NCI-H2029 treated with DMSO at 0.1 percent for 48 hours (cell line): ENCODE measurements around the gene UBAC2.

Source experiments
- DNase-seq: peaks from one replicate; lab custom pipeline; 2025; lab: John Stamatoyannopoulos, UW

Gene UBAC2

GRCh38 chr13:99271249-99271648, 70.6 kb downstream of the UBAC2 start:
- DNase-seq = no peak

DNA sequence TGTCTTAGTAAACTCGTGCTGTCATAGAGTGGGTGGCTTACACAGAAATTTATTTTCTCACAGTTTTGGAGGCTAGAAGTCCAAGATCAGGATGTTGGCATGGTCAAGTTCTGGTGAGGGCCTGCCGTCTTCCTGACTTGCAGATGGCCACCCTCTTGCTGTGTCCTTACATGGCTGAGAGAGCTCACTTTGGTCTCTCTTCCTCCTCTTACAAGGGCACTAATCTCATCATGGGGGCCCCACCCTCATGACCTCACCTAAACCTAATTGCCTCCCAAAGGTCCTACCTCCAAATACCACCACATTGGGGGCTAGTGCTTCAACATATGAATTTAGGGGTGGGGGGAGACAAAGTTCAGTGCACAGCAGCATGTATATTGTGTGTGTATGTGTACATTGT, 71.8 kb downstream of the UBAC2 start:
- no peak for DNase-seq

DNA sequence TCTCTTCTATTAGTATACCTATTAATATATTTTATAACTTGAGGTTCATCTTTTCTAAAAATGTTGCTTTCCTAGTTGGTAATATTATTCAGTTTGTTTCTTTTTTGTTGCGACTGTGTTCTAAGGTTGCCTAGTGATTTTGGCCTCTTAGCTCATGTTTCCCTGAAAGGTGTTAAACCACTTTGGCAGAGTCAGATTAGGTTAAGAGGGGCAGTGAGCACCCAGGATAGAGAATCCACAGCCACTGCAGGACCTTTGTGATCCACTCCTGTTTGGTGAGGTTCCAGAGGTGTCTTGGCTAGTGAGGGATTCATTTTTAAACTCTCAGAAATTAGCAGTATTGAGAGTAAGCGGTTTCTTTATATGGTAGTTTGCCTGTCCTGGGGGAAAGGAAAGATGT, 72.5 kb downstream of the UBAC2 start:
- no peak for DNase-seq

- no peak for DNase-seq
Measured at GRCh38 chr13:99275093-99275469, 74.4 kb downstream of the UBAC2 start.

DNA sequence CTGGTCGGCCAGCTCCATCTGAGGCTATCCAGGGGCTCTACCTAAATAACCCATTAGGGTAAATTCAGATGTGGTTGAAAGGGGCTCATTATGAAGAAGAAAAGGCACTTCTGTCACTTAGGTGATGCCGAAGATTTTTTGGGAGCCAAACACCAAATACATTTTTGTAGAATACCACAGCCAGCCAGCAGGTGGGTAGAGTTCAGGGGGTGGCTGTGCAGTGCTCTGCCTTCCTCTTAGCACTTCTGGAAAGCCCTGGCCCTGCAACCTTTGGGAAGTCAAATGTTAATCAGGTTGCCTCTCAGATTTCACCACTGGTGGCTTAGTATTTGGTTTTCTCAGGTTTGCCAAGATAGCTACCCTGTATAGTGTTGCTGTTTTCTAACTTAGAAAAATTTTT, 76.1 kb downstream of the UBAC2 start:
- DNase-seq = no peak

GRCh38 chr13:99277629-99278028, 77.0 kb downstream of the UBAC2 start:
- DNase-seq = no peak

DNA sequence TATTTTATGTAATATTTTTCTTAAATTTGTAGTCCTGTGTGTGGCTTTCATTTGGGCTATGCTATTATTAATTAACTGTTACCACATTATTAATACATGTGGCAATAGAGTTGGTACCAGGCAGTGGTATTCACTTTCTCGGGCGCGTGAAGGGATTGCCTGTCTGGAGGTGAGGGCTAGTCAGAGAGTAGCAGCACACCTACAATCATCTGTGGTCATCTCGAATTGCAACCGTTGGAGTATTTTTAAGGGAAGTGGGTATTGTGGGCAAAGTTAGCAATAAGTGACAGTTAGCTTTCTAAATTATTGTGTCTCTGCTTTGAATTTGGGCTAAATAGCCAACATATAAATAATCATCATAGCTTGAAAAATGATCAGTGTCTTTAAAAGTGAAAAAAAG, 77.5 kb downstream of the UBAC2 start:
- DNase-seq = no peak

- DNase-seq = no peak
Measured at GRCh38 chr13:99278843-99279242, 78.2 kb downstream of the UBAC2 start.

DNA sequence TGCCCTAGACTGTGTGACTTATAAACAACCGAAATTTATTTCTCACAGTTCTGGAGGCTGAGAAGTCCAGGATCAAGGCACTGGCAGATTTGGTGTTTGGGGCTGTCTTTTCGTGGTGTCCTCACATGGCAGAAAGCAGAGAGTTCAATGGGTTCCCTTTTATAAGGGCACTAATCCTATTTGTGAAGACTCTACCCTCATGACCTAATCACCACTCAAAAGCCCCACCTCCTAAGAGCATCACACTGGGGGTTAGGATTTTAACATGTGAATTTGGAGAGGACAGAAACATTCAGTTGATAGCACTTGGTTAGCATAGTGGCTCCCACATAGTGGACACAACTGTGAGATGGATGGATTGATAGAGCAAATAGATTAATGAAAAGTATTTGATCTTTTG, 79.0 kb downstream of the UBAC2 start:
- no peak for DNase-seq

- DNase-seq = no peak
Measured at GRCh38 chr13:99280166-99280565, 79.5 kb downstream of the UBAC2 start.

DNA sequence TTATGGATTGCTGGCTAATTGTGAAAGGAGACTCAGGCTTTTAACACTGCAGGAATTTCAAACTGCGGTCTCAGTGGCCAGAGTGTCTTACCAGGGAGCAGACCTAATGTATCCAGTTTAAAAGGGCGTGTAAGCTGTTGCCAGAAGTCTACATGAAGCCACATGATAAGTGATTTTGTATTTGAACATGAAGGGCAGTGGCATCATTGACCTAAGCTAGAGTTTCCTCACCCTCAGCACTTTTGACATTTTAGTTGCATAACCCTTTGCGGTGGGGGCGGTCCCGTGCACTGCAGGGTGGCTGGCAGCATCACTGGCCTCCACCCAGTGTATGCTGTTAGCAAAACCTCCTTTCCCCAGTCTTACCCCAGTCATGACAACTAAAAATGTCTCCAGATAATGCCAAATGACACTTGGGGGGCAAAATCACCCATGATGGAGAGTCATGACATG, 81.2 kb downstream of the UBAC2 start:
- no peak for DNase-seq

GRCh38 chr13:99282264-99283231, 81.9 kb downstream of the UBAC2 start:
- DNase-seq = no peak

DNA sequence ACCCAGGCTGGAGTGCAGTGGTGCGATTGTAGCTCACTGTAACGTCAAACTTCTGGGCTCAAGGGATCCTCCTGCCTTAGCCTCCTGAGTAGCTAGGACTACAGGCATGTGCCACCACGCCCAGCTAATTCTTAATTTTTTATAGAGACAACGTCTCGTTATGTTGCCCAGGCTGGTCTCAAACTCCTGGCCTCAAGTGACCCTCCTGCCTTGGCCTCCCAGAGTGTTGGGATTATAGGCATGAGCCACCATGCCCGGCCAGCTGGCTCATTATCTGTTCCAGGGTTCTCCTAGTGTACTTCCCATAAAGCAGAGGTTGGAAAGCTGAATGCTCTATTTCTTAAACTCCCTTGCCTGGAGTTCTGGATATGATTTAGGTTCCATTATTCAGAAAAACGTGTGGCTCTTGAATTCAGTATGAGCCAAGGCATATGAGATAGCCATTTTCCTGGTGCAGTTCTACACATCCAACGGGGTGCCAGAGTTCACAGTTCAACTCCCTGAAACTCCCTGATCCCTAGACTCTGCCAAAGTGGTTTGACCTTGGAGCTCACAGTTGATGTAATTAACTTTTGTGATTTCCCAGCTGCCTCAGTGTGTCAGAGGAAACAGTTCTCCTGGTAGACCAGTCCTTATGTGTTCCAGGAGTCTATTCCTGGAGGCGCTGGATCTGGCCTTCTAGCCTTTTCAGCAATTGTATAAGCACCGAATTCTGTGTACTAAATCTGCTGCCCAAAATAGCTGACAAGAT, 85.0 kb downstream of the UBAC2 start:
- no peak for DNase-seq

DNA sequence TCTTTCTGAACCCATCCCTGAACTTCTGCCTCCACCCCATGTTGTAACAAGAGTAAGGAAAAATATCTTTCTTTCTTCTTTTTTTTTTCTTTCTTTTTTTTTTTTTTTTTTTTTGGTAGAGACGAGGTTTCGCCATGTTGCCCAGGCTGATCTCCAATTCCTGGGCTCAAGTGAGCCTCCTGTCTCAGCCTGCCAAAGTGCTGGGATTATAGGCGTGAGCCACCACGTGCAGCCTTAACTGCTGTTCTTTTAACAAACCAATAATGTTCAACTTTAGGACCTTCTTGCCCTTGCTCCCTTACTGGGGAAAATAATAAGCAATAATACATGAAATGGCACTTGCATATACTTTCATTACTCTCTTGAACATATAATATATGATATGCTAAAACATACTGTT, 86.9 kb downstream of the UBAC2 start:
- no peak for DNase-seq

DNA sequence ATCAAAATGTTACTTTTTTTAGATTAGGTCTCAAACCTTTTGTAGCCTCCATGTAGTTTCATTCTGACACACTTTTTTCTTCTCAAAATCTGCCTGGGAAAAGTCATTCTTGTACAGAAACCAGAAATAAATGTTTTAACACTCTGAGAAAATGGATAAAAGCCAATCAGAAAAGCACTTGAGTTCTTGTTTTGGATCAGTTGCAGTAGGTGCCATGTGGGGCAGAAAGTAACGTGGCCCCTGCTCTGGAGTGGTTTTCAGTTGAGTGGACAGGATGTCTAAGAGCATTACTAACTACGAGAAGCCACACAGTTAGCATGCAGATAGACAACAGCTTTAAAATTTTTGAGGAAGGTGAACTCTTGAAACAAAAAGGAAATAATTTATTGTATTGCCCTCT, 87.4 kb downstream of the UBAC2 start:
- DNase-seq = no peak

- no peak for DNase-seq
Measured at GRCh38 chr13:99289271-99289670, 88.6 kb downstream of the UBAC2 start.

DNA sequence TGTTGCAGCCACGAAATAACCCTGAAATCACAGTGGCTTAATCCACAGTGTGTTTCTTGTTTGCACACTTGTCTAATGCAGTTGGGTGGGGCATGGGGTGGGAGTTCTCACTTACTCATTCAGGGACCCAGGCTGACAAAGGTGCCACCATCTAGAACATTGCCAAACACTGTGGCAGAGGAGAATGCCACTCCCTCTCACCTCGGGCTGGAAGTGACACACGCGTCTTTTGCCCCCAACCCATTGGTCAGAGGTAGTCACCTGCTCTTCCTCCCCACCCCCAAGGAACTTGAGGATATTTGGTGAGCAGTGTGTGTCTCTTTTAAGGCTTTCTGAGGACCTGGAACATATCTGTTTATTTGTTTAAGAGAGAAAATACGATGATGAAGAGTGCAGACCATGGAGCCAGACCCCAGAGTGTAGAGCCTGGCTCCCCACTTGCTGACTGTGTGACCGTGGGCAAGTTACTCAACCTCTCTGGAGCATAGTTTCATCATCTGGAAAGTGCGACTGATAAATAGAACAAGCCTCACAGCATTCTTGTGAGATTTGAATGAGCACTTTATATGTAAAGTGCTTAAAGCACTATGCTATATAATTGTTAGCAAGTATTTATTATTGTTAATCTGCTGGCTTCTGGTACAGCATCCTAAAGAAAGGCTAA, 89.2 kb downstream of the UBAC2 start:
- DNase-seq = no peak

DNA sequence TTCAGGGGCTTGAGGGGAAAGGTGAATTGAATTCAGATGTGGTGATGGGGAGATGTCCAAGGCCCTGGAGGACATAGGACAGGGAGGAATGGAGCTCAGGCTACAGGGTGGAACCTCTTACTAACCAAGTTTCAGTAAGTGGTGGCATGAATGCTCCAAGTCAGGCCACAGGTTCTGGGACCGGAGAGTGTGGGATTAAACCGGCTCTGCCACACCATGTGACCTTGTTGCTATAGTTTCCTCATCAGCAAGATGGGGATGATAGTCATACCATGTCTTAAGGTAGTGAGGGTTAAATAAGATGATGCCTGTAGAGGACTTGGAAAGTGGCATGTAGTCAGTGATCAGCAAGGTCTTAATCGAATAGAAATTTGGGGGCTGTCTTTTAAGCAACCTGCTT, 90.2 kb downstream of the UBAC2 start:
- DNase-seq = no peak

DNA sequence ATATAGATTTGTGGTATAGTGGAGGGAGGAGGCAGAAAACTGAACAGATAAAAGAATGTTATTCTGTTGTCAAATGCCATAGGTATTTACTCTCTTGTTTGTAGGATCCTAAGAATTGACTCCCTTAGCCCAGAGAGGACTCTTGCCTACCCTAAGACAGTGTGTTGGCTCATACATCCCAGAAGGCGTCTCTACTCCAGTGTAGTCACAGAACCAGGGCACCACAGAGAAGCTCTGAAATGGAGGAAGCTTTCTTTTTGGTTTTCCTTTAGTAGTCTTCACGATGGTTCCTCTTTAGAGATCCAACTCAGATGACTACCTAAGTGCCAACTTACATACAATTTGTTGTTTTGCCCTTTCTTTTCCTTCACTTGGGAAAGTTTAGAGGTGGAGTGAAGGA, 92.5 kb downstream of the UBAC2 start:
- DNase-seq = no peak

DNA sequence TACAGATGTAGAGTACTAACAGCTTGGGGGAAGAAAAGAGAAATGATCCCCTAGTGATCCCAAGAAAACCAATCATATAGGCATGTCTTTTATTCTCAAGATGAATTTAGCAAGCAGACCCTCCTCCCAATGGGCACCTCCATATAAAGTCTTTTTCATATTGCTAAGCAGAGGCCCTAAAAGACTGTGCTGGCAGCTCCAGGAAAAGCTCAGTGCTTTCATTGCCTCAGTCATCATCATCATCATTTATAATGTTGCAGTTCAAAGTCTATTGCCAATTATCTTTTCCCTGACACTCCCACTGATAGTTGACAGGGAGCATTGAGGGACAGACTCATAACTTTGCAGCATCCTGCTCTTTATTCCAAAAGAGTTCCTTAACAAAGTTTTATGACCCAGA, 93.5 kb downstream of the UBAC2 start:
- no peak for DNase-seq

DNA sequence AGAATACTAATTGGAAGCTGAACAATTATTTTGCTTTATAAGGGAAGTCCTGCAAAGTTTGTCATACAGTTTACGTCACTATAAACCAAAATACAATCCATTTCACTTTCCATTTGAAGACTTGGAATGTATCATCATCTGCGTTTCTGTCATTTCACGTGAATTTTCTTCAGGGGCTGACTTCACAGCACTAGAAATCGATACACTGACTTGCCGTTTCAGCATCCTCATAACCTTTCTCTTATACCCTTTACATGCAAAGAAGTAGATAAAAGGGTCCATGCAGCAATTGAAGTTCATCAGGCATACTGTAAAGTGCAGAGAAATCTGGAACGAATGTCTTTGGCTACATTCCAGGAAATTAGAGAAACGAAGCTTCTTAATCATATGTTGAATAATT, 94.3 kb downstream of the UBAC2 start:
- no peak for DNase-seq

- DNase-seq = no peak
Measured at GRCh38 chr13:99295488-99296252, 95.0 kb downstream of the UBAC2 start.
